Mucosa of descending colon (tissue), 3 donors: ENCODE results near the gene HLX. TPM values are rescaled to one million over a fixed set of nuclear protein-coding genes. Genes with fewer than 3 reads are reported as not detected.

ENCODE experiments used
- ATAC-seq: fragments of 200-7000 bp; cut with Tn5 transposase; one replicate; pipeline ENCODE4 v1.9.1; 2020; ENCODE audit warnings: mild to moderate bottlenecking, moderate library complexity
- DNase-seq, 3 donors: peaks; one replicate each; pipeline ENCODE4 v3.0.0-alpha.2; 2020
- H3K36me3 ChIP-seq: fragments of 200-600 bp; one replicate; pipeline ENCODE4 v1.8.0; 2021; ENCODE audit warnings: low read depth, mild to moderate bottlenecking
- H3K4me1 ChIP-seq: fragments of 200-600 bp; one replicate; pipeline ENCODE4 v1.8.0; 2021; ENCODE audit warnings: low read depth, mild to moderate bottlenecking
- H3K4me3 ChIP-seq: fragments of 200-600 bp; one replicate; pipeline ENCODE4 v1.8.0; 2021; ENCODE audit warnings: mild to moderate bottlenecking
- H3K9me3 ChIP-seq: fragments of 200-600 bp; one replicate; pipeline ENCODE4 v1.8.0; 2021; ENCODE audit warnings: mild to moderate bottlenecking
- CTCF ChIP-seq: fragments of 200-600 bp; IDR thresholded peaks from one replicate; pipeline ENCODE4 v1.8.0; 2022; ENCODE audit warnings: antibody characterized with exemption, mild to moderate bottlenecking
- intact Hi-C, 2 donors: fragments of 100-400 bp; cut with DNase I in 1 of 2; cut with micrococcal nuclease in 1 of 2; formaldehyde crosslinking; loops; one replicate each; pipeline versions ENCODE4 v1.11.0 to v1.11.1; 2022; cut with DNase I, micrococcal nuclease
- total RNA-seq, 3 donors: library from RNA; stranded (reverse); fragmentation: NEBNext Ultra II Directional in 2 of 3; extraction: Animal tissue kit (Norgen Biotek cat#: 25700) in 2 of 3; gene quantifications; one replicate each; pipeline versions ENCODE4 v1.2.1 to v1.2.4, GENCODE V29; 2021 to 2023
- donor health status: DM: no; HTN: no; CAD: no; lungs with moderate emphysema.
- donor health status: DM: no; HTN: no; CAD: no.
- donor health status: DM: no; HTN: yes; CAD: no.

Gene HLX
- total RNA-seq, 3 donors from 2014 or later = 2.6 to 43.4 (median 6.2) TPM

- Histone ChIP-seq H3K9me3 (no peaks in the 10 kb centered on the region), H3K4me3 (no peak overlapping the region), H3K4me1 (no peaks in the 10 kb centered on the region), H3K36me3 (no peaks in the 10 kb centered on the region)
- intact Hi-C loops = no loop called here
- TF ChIP-seq CTCF = no peak
- DNase-seq (no peak), ATAC-seq (no peak)
Measured at GRCh38 chr1:220886470-220887201, 7.4 kb downstream of the HLX start.

GRCh38 chr1:220887202-220887519 lies 7.9 kb downstream of the HLX start:
- ATAC-seq (no peak), DNase-seq (no peak)
- H3K4me1 ChIP-seq = no peaks in the 10 kb centered on the region
- H3K36me3 ChIP-seq = no peaks in the 10 kb centered on the region
- intact Hi-C loops = no loop called here
- H3K9me3 ChIP-seq = no peaks in the 10 kb centered on the region
- TF ChIP-seq CTCF = no peak
- no peak overlapping the region for H3K4me3 ChIP-seq

GRCh38 chr1:220887520-220888416 lies 8.5 kb downstream of the HLX start:
- peak; percentile 24 for ATAC-seq

GRCh38 chr1:220888417-220888986 lies 9.3 kb downstream of the HLX start:
- no peaks in the 10 kb centered on the region for H3K36me3 ChIP-seq
- H3K9me3 ChIP-seq = no peaks in the 10 kb centered on the region
- DNase-seq = no peak
- ATAC-seq = no peak
- no peak for TF ChIP-seq CTCF
- intact Hi-C loops = no loop called here
- no peaks in the 10 kb centered on the region for H3K4me1 ChIP-seq
- no peak overlapping the region for H3K4me3 ChIP-seq

More at GRCh38 chr1:220887520-220888416, 8.5 kb downstream of the HLX start:
- no peaks in the 10 kb centered on the region for H3K4me1 ChIP-seq
- intact Hi-C loops = no loop called here
- no peak for TF ChIP-seq CTCF
- no peaks in the 10 kb centered on the region for H3K9me3 ChIP-seq
- H3K36me3 ChIP-seq = no peaks in the 10 kb centered on the region
- no peak for DNase-seq
- H3K4me3 ChIP-seq = no peak overlapping the region

GRCh38 chr1:220889333-220889732 lies 10.1 kb downstream of the HLX start:
- Histone ChIP-seq H3K36me3 (no peaks in the 10 kb centered on the region), H3K4me1 (no peaks in the 10 kb centered on the region), H3K9me3 (no peaks in the 10 kb centered on the region), H3K4me3 (no peak overlapping the region)
- no peak for DNase-seq
- no peak for TF ChIP-seq CTCF
- no peak for ATAC-seq
- intact Hi-C loops = no loop called here
